HepG2 (cell line): Measurements from ENCODE around the gene TMBIM4.

ENCODE experiments used
- CREBL2 ChIP-seq: sonication (generic); formaldehyde crosslinking; IDR thresholded peaks from 2 replicates; pipeline ENCODE4 v1.8.1; 2023; ENCODE audit warnings: missing genetic modification reagents, mild to moderate bottlenecking, borderline replicate concordance
- CREM ChIP-seq, 2 experiments: sonication (generic) in 1 of 2; formaldehyde crosslinking in 1 of 2; IDR thresholded peaks; 2 replicates each; pipeline versions ENCODE4 v1.4.0 to v1.6.1; 2016 to 2020; ENCODE audit warnings: antibody characterized with exemption in 1 of 2, mild to moderate bottlenecking in 1 of 2, missing genetic modification reagents in 1 of 2
- CTCF ChIP-seq: sonication (generic); formaldehyde crosslinking; IDR thresholded peaks from 2 replicates; pipeline ENCODE4 v1.5.0; 2020; ENCODE audit warnings: mild to moderate bottlenecking, missing genetic modification reagents, moderate library complexity
- DRAP1 ChIP-seq: IDR thresholded peaks from 2 replicates; pipeline ENCODE4 v1.6.1; 2016; ENCODE audit warnings: missing genetic modification reagents, missing compliant biosample characterization
- ZNF761 ChIP-seq: sonication (generic); formaldehyde crosslinking; conservative IDR thresholded peaks from 2 replicates; pipeline ENCODE4 v1.4.0; 2020; ENCODE audit warnings: mild to moderate bottlenecking, missing genetic modification reagents

- no peak for TF ChIP-seq CTCF
- TF ChIP-seq ZNF761 (CRISPR knock-in tag), result no peak
- no peak for TF ChIP-seq CREM (IDR thresholded peaks at IDR 0.05)
- TF ChIP-seq CREM (CRISPR knock-in tag; IDR thresholded peaks at IDR 0.05), result no peak
- no peak for TF ChIP-seq CREBL2 (CRISPR knock-in tag)
- TF ChIP-seq DRAP1 (CRISPR knock-in tag), result no peak
Measured at GRCh38 chr12:66206141-66206540, 36.3 kb upstream of the TMBIM4 start.
